ENCODE data around the gene PTPRN2. TPM values are rescaled to one million over a fixed set of nuclear protein-coding genes. Genes with fewer than 3 reads are reported as not detected.

Gene PTPRN2
- total and polyA plus RNA-seq, 9 of the 15 experiments (the other 6 are each of a cell fraction or from before 2014, with no cell fraction given): not detected

- ChIA-PET POLR2A (no interaction called here), CTCF (ENCODE audit: low intra/inter-chr PET ratio) (no interaction called here)
- Histone ChIP-seq H3K79me2 (ENCODE audit: control insufficient read depth, insufficient read depth, low read length) (no peaks in the 10 kb centered on the region), H3K9me1 (ENCODE audit: control insufficient read depth, insufficient read depth, low read length) (no peaks in the 10 kb centered on the region), H3K9ac (ENCODE audit: insufficient read depth in 1 of 2, low read depth in 2 of 2, low read length in 2 of 2) (no peak overlapping the region; a peak in 1 of 4 replicates), H2AFZ (ENCODE audit: low read depth, low read length) (no peak overlapping the region), H3K36me3 (ENCODE audit: control insufficient read depth, insufficient read depth, low read length) (no peaks in the 10 kb centered on the region; the same call in 2 of the 3 replicates), H3K4me1 (replicated peaks in 1 of 2; ENCODE audit: control insufficient read depth in 2 of 2, insufficient read depth in 2 of 2, low read length in 2 of 2) (no peaks in the 10 kb centered on the region), H3K9me3 (replicated peaks; ENCODE audit: control insufficient read depth, insufficient read depth, low read depth, low read length) (no peaks in the 10 kb centered on the region; the same call in 1 of the 2 replicates), H3K27ac (ENCODE audit: extremely low read depth, low read depth, low read length) (no peak overlapping the region), H3K4me2 (ENCODE audit: insufficient read depth, low read length) (no peak overlapping the region), H3K4me3 (no peak overlapping the region), H3K27me3 (ENCODE audit: control insufficient read depth in 2 of 2, insufficient read depth in 2 of 2, low read length in 2 of 2) (peaks cover 8 to 37% of the 10 kb centered on the region in 2 experiments; a peak in 3 of 5 replicates), H4K20me1 (replicated peaks; ENCODE audit: control insufficient read depth, insufficient read depth, low read length) (no peaks in the 10 kb centered on the region)
- in situ Hi-C loops (cut with MboI): no loop called here
- FAIRE-seq (no peak), ATAC-seq (no peak), DNase-seq (ENCODE audit: extremely low read depth in 1 of 4, low spot score in 3 of 4) (no peak)
- no TSS peak for BruUV-seq (replicated peaks)
- TF ChIP-seq PREB (CRISPR knock-in tag; IDR thresholded peaks at IDR 0.05) (no peak), BRD9 (IDR thresholded peaks at IDR 0.05; ENCODE audit: low read depth, partially characterized antibody) (no peak), ZC3H11A (IDR thresholded peaks at IDR 0.05; ENCODE audit: low read depth, low read length) (no peak), ZC3H8 (IDR thresholded peaks at IDR 0.05) (no peak), ATF7 (IDR thresholded peaks at IDR 0.05) (no peak), THRB (CRISPR knock-in tag; conservative IDR thresholded peaks at IDR 0.05) (no peak), ZNF75A (CRISPR knock-in tag; IDR thresholded peaks at IDR 0.05) (no peak), RBFOX2 (IDR thresholded peaks at IDR 0.05; ENCODE audit: low read depth, low read length) (no peak)
- intact Hi-C loops (cut with micrococcal nuclease): no loop called here
- WGBS (ENCODE audit: insufficient coverage, low coverage, missing lambda C conversion rate): 0% methylated on average over 10 of the region's 10 CpGs
These were observed 537.1 kb downstream of the PTPRN2 start for GRCh38 chr7:158050441-158050977.
